H1 (cell line): ENCODE data around the gene SNED1. TPM values are rescaled to one million over a fixed set of nuclear protein-coding genes. Genes with fewer than 3 reads are reported as not detected.

ENCODE experiments used
- CTCF ChIA-PET: fragments of 300-600 bp; sonication (Branson Sonifier 250); formaldehyde crosslinking; loops from one replicate; lab custom pipeline; 2021; ENCODE audit not compliant: partially characterized antibody; lab: Charles Lee
- POLR2A ChIA-PET: fragments of 300-600 bp; sonication (Branson Sonifier 250); formaldehyde crosslinking; loops from one replicate; lab custom pipeline; 2021; ENCODE audit warnings: inconsistent platforms; ENCODE audit not compliant: partially characterized antibody; lab: Charles Lee
- DNase-seq, 2 experiments: peaks; one replicate each; pipeline versions ENCODE4 v3.0.0 to v3.0.0-alpha.2; 2010 to 2022; ENCODE audit warnings: low spot score in 2 of 2, low read depth in 1 of 2, mixed read lengths in 1 of 2
- FAIRE-seq: peaks from 2 replicates; lab custom pipeline; 2011; peaks lifted over from hg19 to GRCh38; lab: Jason Lieb, UNC
- H2AFZ ChIP-seq: 2 replicates; pipeline ENCODE4 v1.8.1; 2012; ENCODE audit warnings: low read length, inconsistent platforms
- H2AK5ac ChIP-seq: 2 replicates; pipeline ENCODE4 v1.6.1; 2013; ENCODE audit warnings: low read depth, low read length
- H2BK120ac ChIP-seq: replicated peaks from 2 replicates; pipeline ENCODE3; 2013; ENCODE audit warnings: low read depth, low read length, inconsistent platforms
- H2BK12ac ChIP-seq: 2 replicates; pipeline ENCODE4 v1.6.1; 2013; ENCODE audit warnings: low read depth, low read length
- H2BK15ac ChIP-seq: 2 replicates; pipeline ENCODE4 v1.6.1; 2013; ENCODE audit warnings: low read length
- H2BK20ac ChIP-seq: 2 replicates; pipeline ENCODE4 v1.6.1; 2013; ENCODE audit warnings: low read length
- H2BK5ac ChIP-seq: 2 replicates; pipeline ENCODE4 v1.6.1; 2013; ENCODE audit warnings: low read depth, low read length
- H3K14ac ChIP-seq: 2 replicates; pipeline ENCODE4 v1.6.1; 2013; ENCODE audit warnings: inconsistent platforms; ENCODE audit not compliant: insufficient read length
- H3K18ac ChIP-seq: 2 replicates; pipeline ENCODE4 v1.6.1; 2013; ENCODE audit warnings: low read length; ENCODE audit errors: extremely low read depth
- H3K23ac ChIP-seq: 2 replicates; pipeline ENCODE4 v1.6.1; 2013; ENCODE audit warnings: inconsistent platforms; ENCODE audit not compliant: insufficient read length
- H3K23me2 ChIP-seq: 2 replicates; pipeline ENCODE4 v1.6.1; 2013; ENCODE audit warnings: low read depth, low read length
- H3K27ac ChIP-seq: 2 replicates; pipeline ENCODE4 v1.6.1; 2011; ENCODE audit warnings: low read depth, low read length, inconsistent platforms
- H3K27me3 ChIP-seq, 4 experiments: replicated peaks in 1 of 4; 1 replicate in 1 of 4; 2 replicates in 3 of 4; pipeline versions ENCODE4 v1.6.1 to v1.8.1; 2011 to 2013; ENCODE audit warnings: low read length in 3 of 4, mild to moderate bottlenecking in 3 of 4, inconsistent platforms in 2 of 4, mixed read lengths in 2 of 4, moderate library complexity in 1 of 4; ENCODE audit not compliant: control insufficient read depth in 3 of 4, insufficient read depth in 3 of 4; ENCODE audit errors: extremely low read depth in 1 of 4
- H3K36me3 ChIP-seq, 4 experiments: 2 replicates each; pipeline versions ENCODE4 v1.6.1 to v1.8.1; 2011 to 2013; ENCODE audit warnings: mild to moderate bottlenecking in 4 of 4, low read length in 3 of 4, moderate library complexity in 2 of 4, control low read depth in 1 of 4, inconsistent platforms in 1 of 4; ENCODE audit not compliant: insufficient read depth in 4 of 4, control insufficient read depth in 2 of 4
- H3K4ac ChIP-seq: replicated peaks from 2 replicates; pipeline ENCODE3; 2013; ENCODE audit warnings: low read length, low read depth, mixed read lengths, inconsistent platforms; ENCODE audit not compliant: insufficient read length
- H3K4me1 ChIP-seq, 4 experiments: replicated peaks in 1 of 4; 1 replicate in 1 of 4; 2 replicates in 3 of 4; pipeline versions ENCODE4 v1.6.1 to v1.8.1; 2011 to 2013; ENCODE audit warnings: low read length in 3 of 4, inconsistent platforms in 2 of 4, mixed read lengths in 1 of 4; ENCODE audit not compliant: insufficient read depth in 4 of 4, control insufficient read depth in 3 of 4
- H3K4me2 ChIP-seq, 2 experiments: 2 replicates each; pipeline versions ENCODE4 v1.6.1 to v1.8.1; 2011 to 2013; ENCODE audit warnings: low read depth in 2 of 2, low read length in 2 of 2, control low read depth in 1 of 2, inconsistent platforms in 1 of 2, mild to moderate bottlenecking in 1 of 2; ENCODE audit not compliant: insufficient read depth in 1 of 2
- H3K4me3 ChIP-seq, 4 experiments: fragments of 200-600, 300-600 bp in 1 of 4; sonication (generic), shearing (Covaris generic), sonication (Bioruptor Twin) in 1 of 4; 2 replicates each; pipeline versions ENCODE4 v1.5.1 to v1.8.1; 2011 to 2016; ENCODE audit warnings: low read length in 4 of 4, low read depth in 3 of 4, control low read depth in 2 of 4, inconsistent platforms in 2 of 4, mild to moderate bottlenecking in 2 of 4, mixed read lengths in 1 of 4, moderate library complexity in 1 of 4; ENCODE audit not compliant: insufficient read depth in 2 of 4; ENCODE audit errors: extremely low read depth in 1 of 4
- H3K56ac ChIP-seq: replicated peaks from 2 replicates; pipeline ENCODE3; 2013; ENCODE audit warnings: low read depth, mild to moderate bottlenecking, mixed read lengths, low read length, inconsistent platforms; ENCODE audit not compliant: insufficient read length
- H3K79me1 ChIP-seq: 2 replicates; pipeline ENCODE4 v1.6.1; 2013; ENCODE audit warnings: low read depth, low read length, control low read depth
- H3K79me2 ChIP-seq, 2 experiments: 2 replicates each; pipeline versions ENCODE4 v1.6.1 to v1.8.1; 2012 to 2013; ENCODE audit warnings: low read length in 2 of 2, mild to moderate bottlenecking in 2 of 2, inconsistent platforms in 1 of 2; ENCODE audit not compliant: insufficient read depth in 2 of 2, control insufficient read depth in 1 of 2
- H3K9ac ChIP-seq, 4 experiments: replicated peaks in 1 of 4; 1 replicate in 1 of 4; 2 replicates in 3 of 4; pipeline versions ENCODE4 v1.6.1 to v1.8.1; 2011 to 2013; ENCODE audit warnings: low read depth in 3 of 4, low read length in 3 of 4, control low read depth in 2 of 4, mild to moderate bottlenecking in 2 of 4, moderate library complexity in 2 of 4, inconsistent platforms in 1 of 4; ENCODE audit errors: extremely low read depth in 1 of 4
- H3K9me3 ChIP-seq, 2 experiments: 2 replicates each; pipeline versions ENCODE4 v1.6.1 to v1.8.1; 2012 to 2013; ENCODE audit warnings: mild to moderate bottlenecking in 2 of 2, moderate library complexity in 2 of 2, control low read depth in 1 of 2, inconsistent platforms in 1 of 2, low read depth in 1 of 2, low read length in 1 of 2, mixed read lengths in 1 of 2; ENCODE audit not compliant: insufficient read depth in 2 of 2
- H4K20me1 ChIP-seq, 2 experiments: replicated peaks in 1 of 2; 2 replicates each; pipeline versions ENCODE3 to v1.8.1; 2011 to 2013; ENCODE audit warnings: inconsistent platforms in 2 of 2, low read length in 2 of 2, mild to moderate bottlenecking in 1 of 2; ENCODE audit not compliant: insufficient read depth in 2 of 2, control insufficient read depth in 1 of 2
- H4K5ac ChIP-seq: 2 replicates; pipeline ENCODE4 v1.6.1; 2013; ENCODE audit warnings: low read length, low read depth, mixed read lengths, inconsistent platforms; ENCODE audit not compliant: insufficient read length
- H4K8ac ChIP-seq: 2 replicates; pipeline ENCODE4 v1.8.0; 2013; ENCODE audit warnings: mild to moderate bottlenecking, moderate library complexity, low read length, inconsistent platforms; ENCODE audit not compliant: insufficient read depth; ENCODE audit errors: extremely low read depth
- H4K91ac ChIP-seq: replicated peaks from 2 replicates; pipeline ENCODE3; 2013; ENCODE audit warnings: low read length, mixed read lengths, inconsistent platforms; ENCODE audit not compliant: insufficient read length
- ASH2L ChIP-seq: fragments of 200-600, 300-600 bp; sonication (generic); IDR thresholded peaks from one replicate; pipeline ENCODE4 v1.7.1; 2017; ENCODE audit warnings: low read length
- E2F6 ChIP-seq: IDR thresholded peaks from 2 replicates; pipeline ENCODE4 v1.6.1; 2012; ENCODE audit warnings: inconsistent platforms
- HDAC2 ChIP-seq, 2 experiments: fragments of 300-600 bp in 1 of 2; sonication (generic) in 1 of 2; IDR thresholded peaks; 2 replicates each; pipeline ENCODE4 v1.6.1; 2011 to 2012; ENCODE audit warnings: low read depth in 2 of 2, low read length in 2 of 2, mild to moderate bottlenecking in 2 of 2, moderate library complexity in 2 of 2, borderline replicate concordance in 1 of 2, inconsistent platforms in 1 of 2
- JUN ChIP-seq: IDR thresholded peaks from 2 replicates; pipeline ENCODE4 v1.6.1; 2011; ENCODE audit warnings: low read depth, mild to moderate bottlenecking, improper control_type of control experiment, low read length
- KDM4A ChIP-seq: IDR thresholded peaks from one replicate; pipeline ENCODE4 v1.7.1; 2012; ENCODE audit warnings: low read depth, mild to moderate bottlenecking, moderate library complexity, low read length, inconsistent platforms; ENCODE audit not compliant: severe bottlenecking
- RNF2 ChIP-seq: fragments of 200-900, 300-1000 bp; sonication (generic); IDR thresholded peaks from 2 replicates; pipeline ENCODE4 v1.7.1; 2016; ENCODE audit warnings: borderline replicate concordance, low read depth, mild to moderate bottlenecking, antibody characterized with exemption, low read length; ENCODE audit not compliant: poor library complexity, severe bottlenecking; ENCODE audit errors: missing control alignments
- RXRA ChIP-seq: IDR thresholded peaks from 2 replicates; pipeline ENCODE4 v1.6.1; 2011; ENCODE audit warnings: low read depth, mild to moderate bottlenecking, low read length, moderate library complexity; ENCODE audit not compliant: insufficient read depth
- SIX5 ChIP-seq: IDR thresholded peaks from 2 replicates; pipeline ENCODE4 v1.6.1; 2011; ENCODE audit warnings: mild to moderate bottlenecking, low read depth, low read length
- SP2 ChIP-seq: IDR thresholded peaks from 2 replicates; pipeline ENCODE4 v1.6.1; 2012; ENCODE audit warnings: mild to moderate bottlenecking, low read length, inconsistent platforms
- TCF12 ChIP-seq: IDR thresholded peaks from 2 replicates; pipeline ENCODE4 v1.6.1; 2011; ENCODE audit warnings: low read depth, mild to moderate bottlenecking, low read length
- YY1 ChIP-seq: IDR thresholded peaks from 2 replicates; pipeline ENCODE4 v1.6.1; 2011; ENCODE audit warnings: low read depth, mild to moderate bottlenecking, low read length
- WGBS, 2 experiments: shearing (Covaris generic) in 1 of 2; methylation state at CpG; one replicate each; pipeline versions ENCODE4 v1.1.6 to v1.1.7; 2013 to 2015; ENCODE audit warnings: low lambda C conversion rate in 2 of 2, mixed read lengths in 2 of 2, inconsistent platforms in 1 of 2, low coverage in 1 of 2, missing lambda C conversion rate in 1 of 2; ENCODE audit not compliant: insufficient replicate concordance in 2 of 2, insufficient coverage in 1 of 2, insufficient read length in 1 of 2; ENCODE audit errors: extremely low coverage in 1 of 2, missing lambda C conversion rate in 1 of 2; 5-methylcytosine and 5-hydroxymethylcytosine counted together
- polyA plus RNA-seq, 7 experiments: library from polyadenylated mRNA; depleted of rRNA in 3 of 7; stranded (reverse) in 5 of 7; unstranded in 2 of 7; fragments of >200 nt in 5 of 7; fragments of 200-250 nt in 2 of 7; gene quantifications; 1 replicate in 5 of 7; 2 replicates in 1 of 7; 4 replicates in 1 of 7; pipeline versions ENCODE4 v1.2.1 to v1.2.3, GENCODE V29; 2011 to 2013; ENCODE audit warnings: missing spikeins in 2 of 7, mixed read lengths in 2 of 7
- total RNA-seq: library from RNA; stranded (reverse); fragmentation: NEBNext Ultra II Directional; extraction: Animal tissue kit (Norgen Biotek cat#: 25700); gene quantifications from 2 replicates; pipeline ENCODE4 v1.2.1, GENCODE V29; 2021

The SNED1 gene
- total and polyA plus RNA-seq, 2 of the 8 experiments (the other 6 are each of a cell fraction or from before 2014, with no cell fraction given) = 1.9 TPM

GRCh38 chr2:240954436-240955305 lies 43.7 kb upstream of the SNED1 start:
- Histone ChIP-seq H3K4me3 (no peak overlapping the region), H2BK12ac (no peak overlapping the region), H3K4ac (no peak overlapping the region), H4K91ac (peak overlapping the region; percentile 56), H2BK20ac (no peak overlapping the region), H3K4me2 (no peak overlapping the region), H3K14ac (no peak overlapping the region), H2BK15ac (no peak overlapping the region; the same call in 1 of the 2 replicates), H4K5ac (no peak overlapping the region), H3K79me2 (no peaks in the 10 kb centered on the region), H2AFZ (no peak overlapping the region), H2BK5ac (no peak overlapping the region), H3K36me3 (no peaks in the 10 kb centered on the region), H3K27me3 (no peaks in the 10 kb centered on the region), H3K9me3 (no peaks in the 10 kb centered on the region), H3K56ac (no peak overlapping the region), H2AK5ac (no peak overlapping the region), H4K20me1 (peaks cover 0 to 9% of the 10 kb centered on the region in 2 experiments), H3K23ac (no peak overlapping the region), H3K23me2 (peaks cover 13% of the 10 kb centered on the region; the same call in 1 of the 2 replicates), H2BK120ac (no peak overlapping the region), H3K18ac (no peak overlapping the region), H3K9ac (no peak overlapping the region), H3K27ac (no peak overlapping the region), H3K4me1 (peaks cover 0 to 4% (median under 1%) of the 10 kb centered on the region in 4 experiments; a peak in 3 of 7 replicates), H3K79me1 (no peaks in the 10 kb centered on the region), H4K8ac (no peak overlapping the region)
- no peak for FAIRE-seq
- ChIA-PET POLR2A (interaction anchor here (1.0 kb wide), 1 partner anchor 46 kb away, joined by 3 read pairs; no protein-coding TSS in a partner anchor), CTCF (interaction anchor here (0.9 to 1.7 kb wide), 5 partner anchors 10 to 97 kb away, joined by 3 to 7 read pairs (median 4); no protein-coding TSS in a partner anchor)
- DNase-seq = peak in 1 of 2 experiments; percentile 37
- 69% methylated on average over 15 of the region's 15 CpGs; no CpG with 5 or more reads in 1 of the 2 experiments for WGBS, 2 experiments
- TF ChIP-seq KDM4A = no peak
- no peak for TF ChIP-seq ASH2L
- TF ChIP-seq RXRA = no peak
- TF ChIP-seq SIX5 = no peak
- no peak for TF ChIP-seq TCF12
- TF ChIP-seq RNF2 = no peak
- no peak for TF ChIP-seq YY1
- TF ChIP-seq JUN = no peak
- TF ChIP-seq SP2 = no peak
- TF ChIP-seq E2F6 = no peak
- TF ChIP-seq HDAC2 (IDR thresholded peaks at IDR 0.05; ENCODE audit: borderline replicate concordance in 1 of 2, low read depth in 2 of 2, low read length in 2 of 2) = no peak
